Fibroblast of upper back skin (primary cell): ENCODE results near the gene RPL29.
"Not testable (repeated sequence)": the region's sequence is repeated elsewhere in the genome, so short reads cannot be mapped to it uniquely, and the experiment has no call there.

Source experiments
- DNase-seq: peaks from one replicate; pipeline ENCODE4 v3.0.0-alpha.2; 2013

The RPL29 gene

DNA sequence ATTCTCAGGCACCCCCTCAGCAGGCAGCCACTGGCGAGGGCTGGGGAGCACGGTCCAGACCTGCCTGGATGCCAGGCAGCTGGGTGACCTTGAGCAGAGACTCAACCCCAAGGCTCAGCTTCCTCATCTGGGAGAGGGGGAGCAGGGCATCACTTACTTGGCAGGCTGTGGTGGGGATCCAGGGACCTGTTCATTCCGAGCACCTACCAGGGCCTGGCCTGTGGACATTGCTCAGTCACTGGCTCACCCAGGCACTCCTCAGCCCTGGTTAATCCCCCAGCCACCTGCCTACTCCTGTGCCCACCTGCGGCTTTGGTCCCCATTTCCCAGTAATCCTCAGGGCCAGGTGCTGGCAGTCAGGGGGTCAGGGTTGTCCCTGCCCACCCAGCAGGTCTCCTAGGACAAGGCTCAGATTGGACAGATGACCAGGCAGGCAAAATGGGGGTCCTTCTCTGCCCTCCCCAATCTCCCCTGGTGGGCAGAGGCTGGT is 9.3 kb upstream of the RPL29 start:
- DNase-seq, result no peak

DNA sequence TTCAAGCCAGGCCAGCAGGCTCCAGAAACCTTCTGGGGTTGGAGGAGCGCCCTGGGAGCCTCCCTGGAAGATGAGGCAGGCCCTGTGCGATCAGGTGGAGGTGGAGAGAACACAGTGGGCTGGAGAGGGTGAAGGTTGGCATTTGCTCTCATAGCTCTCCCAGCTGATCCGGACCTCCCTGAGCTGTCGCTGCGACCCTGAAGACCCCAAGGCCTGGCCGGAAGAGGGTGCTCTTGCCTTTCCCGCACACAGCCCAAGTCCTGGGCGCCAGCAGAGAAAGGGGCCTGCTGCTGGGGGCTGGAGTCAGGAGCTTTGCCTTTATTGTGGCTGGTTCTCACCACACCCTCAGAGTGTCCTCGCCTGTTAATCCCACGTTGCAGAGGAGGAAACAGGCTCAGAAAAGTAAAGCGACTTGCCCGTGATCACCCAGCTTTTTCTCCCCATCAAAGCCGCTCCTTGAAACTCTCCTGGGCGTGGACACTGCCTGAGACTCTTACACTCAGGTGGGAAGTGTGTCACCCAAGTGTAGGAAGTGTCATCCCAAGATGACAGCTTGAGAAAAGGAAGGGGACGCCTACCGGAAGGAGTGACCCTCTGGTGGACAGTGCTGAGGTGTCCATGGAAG is 8.6 kb upstream of the RPL29 start:
- DNase-seq, result peak; percentile 70

DNA sequence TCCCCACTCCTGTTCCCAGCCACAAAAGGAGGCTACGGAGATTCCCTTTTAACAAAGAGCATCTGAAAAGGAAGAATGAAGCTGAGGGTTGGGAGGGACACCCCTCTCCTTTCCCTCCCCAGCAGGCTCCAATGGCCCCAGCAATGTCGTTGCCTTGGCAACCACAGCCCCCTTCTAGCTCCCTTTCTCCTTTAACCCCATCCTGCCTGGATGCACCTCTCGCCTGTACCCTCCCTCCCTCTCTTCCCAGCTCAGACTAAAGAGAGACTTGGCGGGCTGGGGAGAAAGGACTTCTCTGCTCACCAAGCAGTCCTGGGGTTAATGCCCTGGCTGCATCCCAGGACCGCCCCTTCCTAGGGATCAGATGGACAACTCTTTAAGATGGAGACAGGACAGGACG is 7.1 kb upstream of the RPL29 start:
- no peak for DNase-seq

DNA sequence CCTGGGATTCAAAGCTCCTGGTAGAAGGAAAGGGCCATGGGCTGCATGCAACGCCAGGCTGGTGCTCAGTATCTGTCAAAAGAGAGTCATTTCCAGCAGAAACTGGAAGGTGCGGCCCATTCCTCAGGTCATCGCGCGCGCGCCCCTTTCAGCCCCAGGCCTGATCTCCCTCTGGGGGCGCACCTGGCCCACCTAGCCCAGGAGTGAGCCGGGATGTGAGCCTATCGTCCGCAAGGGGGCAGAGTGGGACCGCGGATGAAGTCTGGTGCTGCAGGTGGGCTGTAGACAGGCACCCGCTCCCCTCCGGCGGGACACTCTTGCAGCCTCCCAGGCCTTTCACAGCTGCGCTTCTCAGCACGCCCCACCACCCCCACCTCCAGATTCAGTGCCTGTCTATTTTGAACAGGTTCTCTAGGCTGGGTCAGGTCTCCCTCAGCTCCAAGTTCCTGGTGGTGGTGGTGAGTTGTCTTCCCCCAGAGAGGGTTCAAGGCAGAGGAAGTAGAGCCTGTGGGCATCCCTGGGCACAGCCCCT is 5.8 kb upstream of the RPL29 start:
- DNase-seq, result peak; percentile 67

- no peak for DNase-seq
These were observed 4.2 kb upstream of the RPL29 start for GRCh38 chr3:51999846-52000245.

DNA sequence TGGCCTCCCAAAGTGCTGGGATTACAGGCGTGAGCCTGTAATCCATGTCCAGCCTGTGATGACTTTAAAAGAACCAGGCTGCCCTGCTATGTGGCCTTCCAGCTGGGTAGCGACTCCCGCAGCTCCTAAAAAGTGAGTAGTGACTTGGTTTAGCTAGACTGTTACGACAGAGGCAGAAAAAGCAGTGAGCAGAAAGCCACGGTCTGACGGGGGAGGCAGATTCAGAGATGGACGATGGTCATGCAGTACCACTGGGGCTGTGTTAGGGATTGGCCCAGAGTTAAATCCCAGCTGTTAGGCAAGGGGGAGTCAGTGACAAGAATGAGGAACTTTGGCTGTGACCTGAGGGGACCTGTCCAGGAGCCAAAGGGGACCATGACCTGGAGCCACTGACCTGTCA is 3.1 kb upstream of the RPL29 start:
- DNase-seq, result no peak

DNA sequence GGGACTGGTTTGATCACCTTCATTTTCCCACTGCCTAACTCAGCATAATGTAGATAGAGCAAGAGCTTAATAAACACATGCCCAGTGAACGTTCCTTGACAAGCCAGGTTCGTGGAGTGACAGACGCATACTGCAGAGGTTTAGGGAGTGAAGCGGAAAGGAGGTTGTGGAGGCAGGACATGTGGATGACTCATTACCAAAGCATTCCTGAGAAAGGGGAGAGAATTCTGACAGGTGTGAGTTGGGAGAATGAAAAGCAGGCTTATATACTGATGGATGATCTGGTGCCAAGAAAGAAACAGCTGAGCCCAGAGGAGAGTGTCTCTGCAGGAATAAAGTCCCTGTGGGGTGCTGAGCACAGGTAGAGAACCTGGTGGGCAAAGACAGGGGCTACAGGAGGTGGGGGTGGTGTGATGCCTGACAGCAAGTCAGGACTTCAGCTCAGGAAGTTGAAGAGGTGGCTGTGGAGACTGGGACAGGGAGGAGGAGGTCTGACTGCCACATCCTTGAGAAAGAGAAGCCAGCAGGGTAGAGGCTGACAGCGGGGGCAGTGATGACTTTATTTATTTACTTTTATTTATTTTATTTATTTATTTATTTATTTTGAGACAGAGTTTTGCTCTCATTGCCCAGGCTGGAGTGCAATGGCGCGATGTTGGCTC is 2.4 kb upstream of the RPL29 start:
- DNase-seq, result no peak

DNA sequence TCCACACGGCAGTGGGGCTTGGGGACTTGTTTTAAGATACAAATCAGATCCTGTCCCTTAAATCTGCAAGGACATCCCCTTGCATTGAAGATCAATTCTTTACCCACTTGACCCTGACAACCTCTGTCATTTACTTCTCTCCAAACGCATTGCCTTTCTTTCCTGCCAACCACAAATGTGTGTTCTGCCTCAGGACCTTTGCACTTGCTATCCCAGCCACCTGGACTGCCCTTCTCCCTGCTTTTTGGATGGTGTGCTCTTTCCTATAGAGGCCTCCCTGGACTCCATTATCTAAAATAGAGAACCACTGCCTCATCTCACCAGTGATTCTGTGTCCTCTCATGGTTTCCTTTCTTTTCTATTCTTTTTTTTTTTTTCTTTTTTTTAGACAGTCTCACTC is 1.5 kb upstream of the RPL29 start:
- no peak for DNase-seq

GRCh38 chr3:51994530-51994929 is 1.2 kb downstream of the RPL29 start:
- DNase-seq, result no peak

GRCh38 chr3:51993657-51994056 is 2.0 kb downstream of the RPL29 start:
- DNase-seq, result not testable (repeated sequence)

- no peak for DNase-seq
These were observed 3.5 kb downstream of the RPL29 start for GRCh38 chr3:51992017-51992682.

GRCh38 chr3:51990501-51990971 is 5.2 kb downstream of the RPL29 start:
- DNase-seq, result not testable (repeated sequence)

GRCh38 chr3:51988286-51989146 is 7.2 kb downstream of the RPL29 start:
- no peak for DNase-seq

GRCh38 chr3:51987568-51987967 is 8.1 kb downstream of the RPL29 start:
- DNase-seq, result no peak

DNA sequence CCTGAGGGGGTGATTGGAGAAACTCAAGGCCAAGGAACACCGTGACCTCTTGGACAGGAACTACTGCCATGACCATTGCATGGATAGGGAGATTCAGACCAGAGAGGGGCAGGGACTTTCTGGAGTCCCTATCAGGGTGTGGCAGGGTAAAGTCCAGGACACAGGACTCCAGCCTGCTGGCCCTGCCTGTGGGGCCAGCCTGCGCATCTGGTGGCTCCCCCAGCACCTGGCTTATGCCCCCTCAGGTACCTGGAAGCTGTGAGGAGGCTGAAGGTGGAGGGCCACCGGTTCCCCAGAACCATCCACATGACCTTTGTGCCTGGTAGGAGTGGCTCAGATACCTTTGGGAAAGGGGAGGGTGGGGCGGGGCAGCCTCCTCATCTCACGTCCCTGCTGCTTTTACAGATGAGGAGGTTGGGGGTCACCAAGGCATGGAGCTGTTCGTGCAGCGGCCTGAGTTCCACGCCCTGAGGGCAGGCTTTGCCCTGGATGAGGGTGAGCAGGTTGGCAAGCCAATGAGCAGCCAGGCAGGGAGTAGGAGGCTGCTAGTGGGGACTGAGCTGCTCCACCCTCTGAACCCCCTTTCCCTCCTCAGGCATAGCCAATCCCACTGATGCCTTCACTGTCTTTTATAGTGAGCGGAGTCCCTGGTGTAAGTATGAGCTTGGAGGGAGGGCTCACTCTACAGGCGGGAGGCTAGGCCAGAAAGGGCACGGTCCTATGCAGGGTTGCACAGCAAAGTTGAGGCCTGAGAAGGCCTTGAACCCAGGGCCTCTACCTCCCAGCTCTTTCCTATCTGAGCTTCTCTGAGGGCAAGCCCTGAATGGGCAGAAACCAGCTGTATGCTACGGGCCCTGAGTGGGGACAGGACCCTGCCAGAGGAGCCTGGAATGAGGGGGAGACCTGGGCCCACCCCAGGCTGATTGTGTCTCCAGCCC is 9.4 kb downstream of the RPL29 start:
- DNase-seq, result no peak

GRCh38 chr3:51985063-51985462 is 10.6 kb downstream of the RPL29 start:
- DNase-seq, result no peak

DNA sequence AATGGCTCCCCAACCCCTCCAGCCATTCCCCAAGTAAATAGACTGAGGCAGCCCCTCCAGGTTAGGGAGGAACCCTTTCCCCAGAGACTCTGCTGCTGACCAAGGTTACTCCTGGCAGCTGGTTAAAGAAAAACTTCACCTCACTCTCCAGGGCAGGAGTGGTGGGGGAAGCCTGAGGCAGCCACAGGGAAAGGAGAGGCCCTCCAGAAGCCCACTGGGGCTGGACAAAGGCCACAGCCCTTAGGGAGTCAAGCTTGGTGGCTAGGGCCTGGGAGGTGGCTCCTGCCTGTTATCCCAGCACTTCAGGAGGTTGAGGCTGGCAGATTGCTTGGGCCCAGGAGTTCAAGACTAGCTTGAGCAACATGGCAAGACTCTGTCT is 11.4 kb downstream of the RPL29 start:
- DNase-seq, result no peak

GRCh38 chr3:51983578-51984268 is 12.0 kb downstream of the RPL29 start:
- DNase-seq, result no peak

- DNase-seq, result peak; percentile 77
These were observed 12.7 kb downstream of the RPL29 start, which contains the start of gene ACY1 for GRCh38 chr3:51982838-51983577. ACY1 (plus strand) TSS chr3:51983535; CDS start chr3:51984065, 530 bp downstream.

- no peak for DNase-seq
These were observed 13.3 kb downstream of the RPL29 start for GRCh38 chr3:51982352-51982837.
